ENCODE measurements around the gene VPREB1.
"Not testable (repeated sequence)": the region's sequence is repeated elsewhere in the genome, so short reads cannot be mapped to it uniquely, and the experiment has no call there.

The VPREB1 gene

GRCh38 chr22:22213231-22213630 is 31.4 kb upstream of the VPREB1 start:
- no peak for DNase-seq (ENCODE audit: extremely low read depth in 1 of 2, low read depth in 1 of 2)

GRCh38 chr22:22214819-22215329 is 29.7 kb upstream of the VPREB1 start:
- no peak for DNase-seq (ENCODE audit: extremely low read depth in 1 of 2, low read depth in 1 of 2)

GRCh38 chr22:22215659-22216449 is 28.7 kb upstream of the VPREB1 start:
- DNase-seq (ENCODE audit: extremely low read depth in 1 of 2, low read depth in 1 of 2) = no peak

- DNase-seq (ENCODE audit: extremely low read depth in 1 of 2, low read depth in 1 of 2) = no peak
Measured at GRCh38 chr22:22216450-22216959, 28.1 kb upstream of the VPREB1 start.

GRCh38 chr22:22218302-22218701 is 26.3 kb upstream of the VPREB1 start:
- no peak for DNase-seq (ENCODE audit: extremely low read depth in 1 of 2, low read depth in 1 of 2)

- no peak for DNase-seq (ENCODE audit: extremely low read depth in 1 of 2, low read depth in 1 of 2)
Measured at GRCh38 chr22:22219140-22219996, 25.2 kb upstream of the VPREB1 start.

- not testable (repeated sequence) for DNase-seq (ENCODE audit: extremely low read depth in 1 of 2, low read depth in 1 of 2)
Measured at GRCh38 chr22:22221043-22221442, 23.5 kb upstream of the VPREB1 start.

- no peak for DNase-seq (ENCODE audit: extremely low read depth in 1 of 2, low read depth in 1 of 2)
Measured at GRCh38 chr22:22226448-22227187, 18.0 kb upstream of the VPREB1 start.

- no peak for DNase-seq (ENCODE audit: extremely low read depth in 1 of 2, low read depth in 1 of 2)
Measured at GRCh38 chr22:22228421-22228820, 16.2 kb upstream of the VPREB1 start.

- DNase-seq (ENCODE audit: extremely low read depth in 1 of 2, low read depth in 1 of 2) = no peak
Measured at GRCh38 chr22:22228921-22229320, 15.7 kb upstream of the VPREB1 start.

- DNase-seq (ENCODE audit: extremely low read depth in 1 of 2, low read depth in 1 of 2) = no peak
Measured at GRCh38 chr22:22229683-22230420, 14.7 kb upstream of the VPREB1 start.

- DNase-seq (ENCODE audit: extremely low read depth in 1 of 2, low read depth in 1 of 2) = no peak
Measured at GRCh38 chr22:22230438-22230837, 14.1 kb upstream of the VPREB1 start.

- DNase-seq (ENCODE audit: extremely low read depth in 1 of 2, low read depth in 1 of 2) = no peak
Measured at GRCh38 chr22:22233081-22233480, 11.5 kb upstream of the VPREB1 start.

- peak in 1 of 2 donors; percentile 28 for DNase-seq (ENCODE audit: extremely low read depth in 1 of 2, low read depth in 1 of 2)
Measured at GRCh38 chr22:22235558-22235957, 9.0 kb upstream of the VPREB1 start.

- no peak for DNase-seq (ENCODE audit: extremely low read depth in 1 of 2, low read depth in 1 of 2)
Measured at GRCh38 chr22:22237521-22237920, 7.1 kb upstream of the VPREB1 start.

- DNase-seq (ENCODE audit: extremely low read depth in 1 of 2, low read depth in 1 of 2) = no peak
Measured at GRCh38 chr22:22239311-22239939, 5.2 kb upstream of the VPREB1 start.

GRCh38 chr22:22241554-22241898 is 3.1 kb upstream of the VPREB1 start:
- DNase-seq (ENCODE audit: extremely low read depth in 1 of 2, low read depth in 1 of 2) = no peak

- DNase-seq (ENCODE audit: extremely low read depth in 1 of 2, low read depth in 1 of 2) = no peak
Measured at GRCh38 chr22:22242488-22242887, 2.1 kb upstream of the VPREB1 start.

- DNase-seq (ENCODE audit: extremely low read depth in 1 of 2, low read depth in 1 of 2) = no peak
Measured at GRCh38 chr22:22243033-22243680, 1.4 kb upstream of the VPREB1 start.
